ENCODE data around the gene CLC.

DNA sequence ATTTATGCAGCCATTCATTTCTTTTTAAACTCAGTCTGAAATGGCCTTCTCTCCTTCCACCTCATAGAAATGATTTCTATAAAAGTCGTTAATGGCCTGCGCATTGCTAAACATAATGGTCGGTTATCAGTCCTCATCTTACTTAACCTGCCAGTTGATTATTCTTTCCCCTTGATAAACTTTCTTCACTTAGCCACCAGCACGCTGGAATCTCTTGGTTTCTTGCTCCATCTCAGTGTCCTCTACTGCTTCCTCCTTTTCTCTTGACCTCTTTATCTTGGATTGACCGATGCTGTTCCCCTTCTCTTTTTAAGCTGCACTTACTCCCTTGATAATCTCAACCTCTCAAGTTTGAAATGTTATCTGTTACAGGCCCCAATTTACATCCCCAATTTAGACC, 12.2 kb upstream of the CLC start:
- TF ChIP-seq, protein P1, sequence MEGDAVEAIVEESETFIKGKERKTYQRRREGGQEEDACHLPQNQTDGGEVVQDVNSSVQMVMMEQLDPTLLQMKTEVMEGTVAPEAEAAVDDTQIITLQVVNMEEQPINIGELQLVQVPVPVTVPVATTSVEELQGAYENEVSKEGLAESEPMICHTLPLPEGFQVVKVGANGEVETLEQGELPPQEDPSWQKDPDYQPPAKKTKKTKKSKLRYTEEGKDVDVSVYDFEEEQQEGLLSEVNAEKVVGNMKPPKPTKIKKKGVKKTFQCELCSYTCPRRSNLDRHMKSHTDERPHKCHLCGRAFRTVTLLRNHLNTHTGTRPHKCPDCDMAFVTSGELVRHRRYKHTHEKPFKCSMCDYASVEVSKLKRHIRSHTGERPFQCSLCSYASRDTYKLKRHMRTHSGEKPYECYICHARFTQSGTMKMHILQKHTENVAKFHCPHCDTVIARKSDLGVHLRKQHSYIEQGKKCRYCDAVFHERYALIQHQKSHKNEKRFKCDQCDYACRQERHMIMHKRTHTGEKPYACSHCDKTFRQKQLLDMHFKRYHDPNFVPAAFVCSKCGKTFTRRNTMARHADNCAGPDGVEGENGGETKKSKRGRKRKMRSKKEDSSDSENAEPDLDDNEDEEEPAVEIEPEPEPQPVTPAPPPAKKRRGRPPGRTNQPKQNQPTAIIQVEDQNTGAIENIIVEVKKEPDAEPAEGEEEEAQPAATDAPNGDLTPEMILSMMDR (IDR thresholded peaks at IDR 0.05): no peak
- TF ChIP-seq POLR2AphosphoS5 (IDR thresholded peaks at IDR 0.05; ENCODE audit: insufficient read depth in 1 of 2, low read depth in 1 of 2): no peak
